Ecto neural progenitor cell (in vitro differentiated cells): ENCODE data around the gene CTSD.

Source experiments
- DNase-seq: peaks from one replicate; pipeline ENCODE4 v3.0.0-alpha.2; 2018; ENCODE audit warnings: low spot score

CTSD gene

GRCh38 chr11:1744891-1745700 is 18.6 kb downstream of the CTSD start:
- no peak for DNase-seq

- no peak for DNase-seq
Measured at GRCh38 chr11:1744137-1744886, 19.4 kb downstream of the CTSD start.

GRCh38 chr11:1743585-1744136 is 20.1 kb downstream of the CTSD start:
- DNase-seq = no peak

- no peak for DNase-seq
Measured at GRCh38 chr11:1742869-1743584, 20.7 kb downstream of the CTSD start.

- no peak for DNase-seq
Measured at GRCh38 chr11:1742371-1742770, 21.4 kb downstream of the CTSD start.

GRCh38 chr11:1741741-1742140 is 22.0 kb downstream of the CTSD start:
- DNase-seq = no peak

GRCh38 chr11:1740786-1741530 is 22.8 kb downstream of the CTSD start:
- DNase-seq = no peak

- DNase-seq = no peak
Measured at GRCh38 chr11:1739576-1739975, 24.2 kb downstream of the CTSD start.

- DNase-seq = no peak
Measured at GRCh38 chr11:1738380-1738779, 25.3 kb downstream of the CTSD start.

- DNase-seq = no peak
Measured at GRCh38 chr11:1737080-1737757, 26.5 kb downstream of the CTSD start.

GRCh38 chr11:1736447-1736992 is 27.2 kb downstream of the CTSD start:
- DNase-seq = no peak

- no peak for DNase-seq
Measured at GRCh38 chr11:1735271-1735670, 28.5 kb downstream of the CTSD start.

- DNase-seq = no peak
Measured at GRCh38 chr11:1734641-1735081, 29.1 kb downstream of the CTSD start.

GRCh38 chr11:1733716-1734640 is 29.7 kb downstream of the CTSD start:
- DNase-seq = no peak

- no peak for DNase-seq
Measured at GRCh38 chr11:1733009-1733715, 30.6 kb downstream of the CTSD start.

GRCh38 chr11:1732418-1733008 is 31.2 kb downstream of the CTSD start:
- no peak for DNase-seq

- DNase-seq = no peak
Measured at GRCh38 chr11:1731451-1732059, 32.2 kb downstream of the CTSD start.

GRCh38 chr11:1730059-1730629 is 33.6 kb downstream of the CTSD start:
- no peak for DNase-seq
